ENCODE measurements around the gene FUOM. TPM values are rescaled to one million over a fixed set of nuclear protein-coding genes. Genes with fewer than 3 reads are reported as not detected.

FUOM gene
- total RNA-seq, 1 experiment from 2014 or later: 16.0 TPM

DNA sequence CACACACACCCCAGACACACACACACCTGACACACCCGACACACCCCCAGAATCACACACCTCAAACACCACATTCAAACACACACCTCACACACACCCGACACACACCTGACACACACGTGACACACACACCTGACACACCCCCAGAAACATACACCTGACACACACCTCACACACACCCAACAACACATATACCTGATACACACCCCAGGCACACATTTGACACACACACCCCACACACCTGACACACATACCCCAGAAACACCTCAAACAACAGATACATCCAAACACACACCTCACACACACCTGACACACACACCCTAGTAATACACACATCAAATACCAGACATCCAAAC lies 20.5 kb downstream of the FUOM start:
- Histone ChIP-seq H3K4me3 (ENCODE audit: low read depth, low read length, poor library complexity, severe bottlenecking) (no peak overlapping the region), H3K36me3 (ENCODE audit: insufficient read depth, low read length, poor library complexity, severe bottlenecking) (no peaks in the 10 kb centered on the region), H3K27ac (ENCODE audit: low read depth, low read length, poor library complexity, severe bottlenecking) (no peak overlapping the region), H3K27me3 (replicated peaks; ENCODE audit: insufficient read depth, low read depth, low read length, poor library complexity) (peaks cover 47% of the 10 kb centered on the region), H3K9me3 (ENCODE audit: low read depth, low read length, poor library complexity, severe bottlenecking) (no peaks in the 10 kb centered on the region), H3K4me1 (ENCODE audit: insufficient read depth, low read length, poor library complexity, severe bottlenecking) (peaks cover 18% of the 10 kb centered on the region)
- BruUV-seq (replicated peaks): no TSS peak
- no peak for DNase-seq (ENCODE audit: low spot score)
- no peak for TF ChIP-seq EZH2 (IDR thresholded peaks at IDR 0.05; ENCODE audit: borderline replicate concordance, low read depth, low read length, poor library complexity, severe bottlenecking)
- TF ChIP-seq, protein P1, sequence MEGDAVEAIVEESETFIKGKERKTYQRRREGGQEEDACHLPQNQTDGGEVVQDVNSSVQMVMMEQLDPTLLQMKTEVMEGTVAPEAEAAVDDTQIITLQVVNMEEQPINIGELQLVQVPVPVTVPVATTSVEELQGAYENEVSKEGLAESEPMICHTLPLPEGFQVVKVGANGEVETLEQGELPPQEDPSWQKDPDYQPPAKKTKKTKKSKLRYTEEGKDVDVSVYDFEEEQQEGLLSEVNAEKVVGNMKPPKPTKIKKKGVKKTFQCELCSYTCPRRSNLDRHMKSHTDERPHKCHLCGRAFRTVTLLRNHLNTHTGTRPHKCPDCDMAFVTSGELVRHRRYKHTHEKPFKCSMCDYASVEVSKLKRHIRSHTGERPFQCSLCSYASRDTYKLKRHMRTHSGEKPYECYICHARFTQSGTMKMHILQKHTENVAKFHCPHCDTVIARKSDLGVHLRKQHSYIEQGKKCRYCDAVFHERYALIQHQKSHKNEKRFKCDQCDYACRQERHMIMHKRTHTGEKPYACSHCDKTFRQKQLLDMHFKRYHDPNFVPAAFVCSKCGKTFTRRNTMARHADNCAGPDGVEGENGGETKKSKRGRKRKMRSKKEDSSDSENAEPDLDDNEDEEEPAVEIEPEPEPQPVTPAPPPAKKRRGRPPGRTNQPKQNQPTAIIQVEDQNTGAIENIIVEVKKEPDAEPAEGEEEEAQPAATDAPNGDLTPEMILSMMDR (conservative IDR thresholded peaks at IDR 0.05; ENCODE audit: low read depth, low read length): no peak
- ChIA-PET POLR2A (ENCODE audit: low non-redundant PET) (no interaction called here), CTCF (no interaction called here)
- intact Hi-C loops (cut with micrococcal nuclease; ENCODE audit: unreplicated experiment): no loop called here

DNA sequence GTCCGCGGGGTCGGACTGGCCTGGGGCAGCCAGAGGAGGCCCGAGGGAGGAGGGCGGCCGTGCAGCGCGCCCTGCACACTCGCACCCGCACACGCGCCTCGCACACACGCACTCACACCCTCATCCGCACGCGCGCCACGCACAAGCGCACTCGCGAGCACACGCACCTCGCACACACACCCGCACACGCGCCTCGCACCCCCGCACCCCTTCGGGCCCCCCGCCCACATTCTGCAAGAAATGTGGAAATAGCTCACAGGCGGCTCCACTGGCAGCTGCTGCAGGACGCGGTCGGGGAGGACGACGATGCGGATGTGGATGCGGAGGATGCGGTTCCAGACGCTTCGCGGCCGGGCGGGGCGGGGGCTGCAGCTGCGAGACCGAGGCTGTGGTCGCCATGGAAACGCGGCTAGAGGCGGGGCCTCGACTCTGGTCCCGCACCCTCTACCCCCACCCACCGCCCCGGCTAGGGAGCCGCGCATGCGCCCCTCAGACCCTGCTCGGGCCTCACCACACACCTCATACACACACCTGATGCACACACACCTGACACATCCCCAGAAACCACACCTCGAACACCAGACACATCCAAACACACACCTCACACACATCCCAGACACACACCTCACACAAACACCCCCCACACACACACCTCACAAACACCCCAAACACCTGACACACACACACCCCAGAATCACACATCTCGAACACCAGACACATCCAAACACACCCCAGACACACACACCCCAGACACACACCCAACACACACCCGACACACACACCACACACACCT lies 21.0 kb downstream of the FUOM start, which contains the start of gene CALY:
Gene CALY, minus strand, starts transcription at position 320 of the 793 bp plus-strand sequence. CDS start 7,907 bp downstream, outside the sequence.
- intact Hi-C loops (cut with micrococcal nuclease; ENCODE audit: unreplicated experiment): no loop called here
- TF ChIP-seq, protein P1 (conservative IDR thresholded peaks at IDR 0.05; ENCODE audit: low read depth, low read length): no peak
- peak; percentile 95 for TF ChIP-seq EZH2 (IDR thresholded peaks at IDR 0.05; ENCODE audit: borderline replicate concordance, low read depth, low read length, poor library complexity, severe bottlenecking)
- Histone ChIP-seq H3K36me3 (ENCODE audit: insufficient read depth, low read length, poor library complexity, severe bottlenecking) (no peaks in the 10 kb centered on the region), H3K4me3 (ENCODE audit: low read depth, low read length, poor library complexity, severe bottlenecking) (peak within 1 kb of the TSS; percentile 28), H3K27ac (ENCODE audit: low read depth, low read length, poor library complexity, severe bottlenecking) (no peak within 1 kb of the TSS), H3K9me3 (ENCODE audit: low read depth, low read length, poor library complexity, severe bottlenecking) (no peaks in the 10 kb centered on the region), H3K27me3 (replicated peaks; ENCODE audit: insufficient read depth, low read depth, low read length, poor library complexity) (peaks cover 53% of the 10 kb centered on the region), H3K4me1 (ENCODE audit: insufficient read depth, low read length, poor library complexity, severe bottlenecking) (peaks cover 18% of the 10 kb centered on the region)
- ChIA-PET POLR2A (ENCODE audit: low non-redundant PET) (no interaction called here), CTCF (interaction anchor here (0.5 kb wide), 1 partner anchor 1549 kb away, joined by 3 read pairs; no protein-coding TSS in a partner anchor)
- peak; percentile 56 for DNase-seq (ENCODE audit: low spot score)
- no TSS peak for BruUV-seq (replicated peaks)

DNA sequence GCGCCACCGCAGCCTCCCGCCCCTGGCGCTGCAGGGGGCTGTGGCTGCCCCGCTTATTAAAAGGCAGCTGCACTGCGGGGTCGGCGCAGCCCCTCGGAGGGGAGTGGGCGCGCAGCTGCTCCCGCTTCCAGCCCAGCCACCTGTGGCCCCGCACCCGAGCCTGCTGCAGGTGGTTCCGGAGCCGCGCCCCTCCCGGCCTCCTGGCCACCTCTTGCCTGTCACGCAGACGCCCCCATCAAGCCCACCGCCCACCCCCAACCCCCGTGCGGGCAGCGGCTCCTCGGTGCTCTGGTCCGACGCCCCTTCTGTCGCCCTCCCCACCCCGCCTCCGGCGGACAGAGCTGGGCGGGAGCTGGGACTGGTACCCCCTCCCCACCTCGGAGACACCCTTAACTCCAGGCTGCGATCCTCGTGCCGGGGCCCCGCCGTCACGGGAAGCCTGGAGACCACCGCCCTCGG lies 21.7 kb downstream of the FUOM start:
- H3K4me3 ChIP-seq (ENCODE audit: low read depth, low read length, poor library complexity, severe bottlenecking): peak overlapping the region; percentile 28
- H3K4me1 ChIP-seq (ENCODE audit: insufficient read depth, low read length, poor library complexity, severe bottlenecking): peaks cover 18% of the 10 kb centered on the region
- H3K9me3 ChIP-seq (ENCODE audit: low read depth, low read length, poor library complexity, severe bottlenecking): no peaks in the 10 kb centered on the region
- no peak overlapping the region for H3K27ac ChIP-seq (ENCODE audit: low read depth, low read length, poor library complexity, severe bottlenecking)
- no peaks in the 10 kb centered on the region for H3K36me3 ChIP-seq (ENCODE audit: insufficient read depth, low read length, poor library complexity, severe bottlenecking)
- intact Hi-C loops (cut with micrococcal nuclease; ENCODE audit: unreplicated experiment): no loop called here
- CTCF ChIA-PET: interaction anchor here (0.5 kb wide), 1 partner anchor 1549 kb away, joined by 3 read pairs; no protein-coding TSS in a partner anchor
- no TSS peak for BruUV-seq (replicated peaks)
- DNase-seq (ENCODE audit: low spot score): no peak
- peaks cover 58% of the 10 kb centered on the region for H3K27me3 ChIP-seq (replicated peaks; ENCODE audit: insufficient read depth, low read depth, low read length, poor library complexity)
- POLR2A ChIA-PET (ENCODE audit: low non-redundant PET): no interaction called here
- TF ChIP-seq EZH2 (IDR thresholded peaks at IDR 0.05; ENCODE audit: borderline replicate concordance, low read depth, low read length, poor library complexity, severe bottlenecking): no peak
- TF ChIP-seq, protein P1 (conservative IDR thresholded peaks at IDR 0.05; ENCODE audit: low read depth, low read length): no peak

Measured in A673 (cell line).